GM12878 (cell line): ENCODE measurements around the gene DAZAP1.

Experiments
- CHD1 ChIP-seq: IDR thresholded peaks from 2 replicates; pipeline ENCODE4 v1.6.1; 2012; ENCODE audit warnings: low read depth, low read length, improper control_type of control experiment
- HDAC2 ChIP-seq: fragments of 200-600 bp; sonication (generic); IDR thresholded peaks from 2 replicates; pipeline ENCODE4 v1.6.1; 2017
- NFIC ChIP-seq: IDR thresholded peaks from 2 replicates; pipeline ENCODE4 v1.6.1; 2012; ENCODE audit warnings: low read depth, mild to moderate bottlenecking, inconsistent platforms, low read length, moderate library complexity
- POLR2AphosphoS5 ChIP-seq: IDR thresholded peaks from 2 replicates; pipeline ENCODE4 v1.6.1; 2011; ENCODE audit warnings: mild to moderate bottlenecking, low read length, inconsistent platforms
- RB1 ChIP-seq: fragments of 450-650 bp; formaldehyde crosslinking; IDR thresholded peaks from 2 replicates; pipeline ENCODE4 v1.6.1; 2017; ENCODE audit warnings: mild to moderate bottlenecking, borderline replicate concordance
- TF ChIP-seq, protein P1 (sequence below), 3 experiments: IDR thresholded peaks in 2 of 3; conservative IDR thresholded peaks in 1 of 3; 2 replicates each; pipeline ENCODE4 v1.5.1; 2011; ENCODE audit warnings: low read depth in 3 of 3, low read length in 3 of 3, mild to moderate bottlenecking in 3 of 3, control low read depth in 2 of 3, moderate library complexity in 2 of 3, inconsistent platforms in 1 of 3, mixed read lengths in 1 of 3; ENCODE audit not compliant: control insufficient read depth in 2 of 3, insufficient read depth in 1 of 3; ENCODE audit errors: extremely low read depth in 1 of 3

DNA sequence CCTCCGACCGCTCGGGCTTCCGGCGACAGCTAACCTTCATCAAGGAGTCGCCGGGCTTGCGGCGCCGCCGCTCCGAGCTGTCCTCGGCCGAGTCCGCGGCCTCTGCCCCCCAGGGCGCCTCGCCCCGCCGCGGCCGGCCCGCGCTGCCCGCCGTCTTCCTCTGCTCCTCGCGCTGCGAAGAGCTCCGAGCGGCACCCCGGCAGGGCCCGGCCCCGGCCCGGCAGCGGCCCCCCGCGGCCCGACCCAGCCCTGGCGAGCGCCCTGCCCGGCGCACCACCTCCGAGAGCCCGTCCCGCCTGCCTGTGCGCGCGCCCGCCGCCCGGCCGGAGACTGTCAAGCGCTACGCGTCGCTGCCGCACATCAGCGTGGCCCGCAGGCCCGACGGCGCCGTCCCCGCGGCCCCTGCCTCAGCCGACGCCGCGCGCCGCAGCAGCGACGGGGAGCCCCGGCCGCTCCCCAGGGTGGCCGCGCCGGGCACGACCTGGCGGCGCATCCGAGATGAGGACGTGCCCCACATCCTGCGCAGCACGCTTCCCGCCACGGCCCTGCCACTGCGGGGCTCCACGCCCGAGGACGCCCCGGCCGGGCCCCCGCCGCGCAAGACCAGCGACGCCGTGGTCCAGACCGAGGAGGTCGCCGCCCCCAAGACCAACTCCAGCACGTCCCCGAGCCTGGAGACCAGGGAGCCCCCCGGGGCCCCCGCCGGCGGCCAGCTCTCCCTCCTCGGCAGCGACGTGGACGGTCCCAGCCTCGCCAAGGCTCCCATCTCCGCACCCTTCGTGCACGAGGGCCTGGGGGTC, 62.1 kb downstream of the DAZAP1 start:
- TF ChIP-seq CHD1 (no peak), HDAC2 (no peak), POLR2AphosphoS5 (no peak), RB1 (no peak), NFIC (no peak)
- TF ChIP-seq, protein P1, sequence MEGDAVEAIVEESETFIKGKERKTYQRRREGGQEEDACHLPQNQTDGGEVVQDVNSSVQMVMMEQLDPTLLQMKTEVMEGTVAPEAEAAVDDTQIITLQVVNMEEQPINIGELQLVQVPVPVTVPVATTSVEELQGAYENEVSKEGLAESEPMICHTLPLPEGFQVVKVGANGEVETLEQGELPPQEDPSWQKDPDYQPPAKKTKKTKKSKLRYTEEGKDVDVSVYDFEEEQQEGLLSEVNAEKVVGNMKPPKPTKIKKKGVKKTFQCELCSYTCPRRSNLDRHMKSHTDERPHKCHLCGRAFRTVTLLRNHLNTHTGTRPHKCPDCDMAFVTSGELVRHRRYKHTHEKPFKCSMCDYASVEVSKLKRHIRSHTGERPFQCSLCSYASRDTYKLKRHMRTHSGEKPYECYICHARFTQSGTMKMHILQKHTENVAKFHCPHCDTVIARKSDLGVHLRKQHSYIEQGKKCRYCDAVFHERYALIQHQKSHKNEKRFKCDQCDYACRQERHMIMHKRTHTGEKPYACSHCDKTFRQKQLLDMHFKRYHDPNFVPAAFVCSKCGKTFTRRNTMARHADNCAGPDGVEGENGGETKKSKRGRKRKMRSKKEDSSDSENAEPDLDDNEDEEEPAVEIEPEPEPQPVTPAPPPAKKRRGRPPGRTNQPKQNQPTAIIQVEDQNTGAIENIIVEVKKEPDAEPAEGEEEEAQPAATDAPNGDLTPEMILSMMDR (IDR thresholded peaks at IDR 0.05 in 2 of 3, conservative IDR thresholded peaks at IDR 0.05 in 1 of 3; ENCODE audit: control insufficient read depth in 2 of 3, extremely low read depth in 1 of 3, insufficient read depth in 1 of 3, low read depth in 3 of 3, low read length in 3 of 3), result no peak
